Endothelial cell of hepatic sinusoid (primary cell): ENCODE data around the gene RAB2B.
"Not testable (repeated sequence)": the region's sequence is repeated elsewhere in the genome, so short reads cannot be mapped to it uniquely, and the experiment has no call there.

Experiments used
- in situ Hi-C: cut with HindIII; loops from 2 replicates; pipeline ENCODE4 v1.10.0; 2017; ENCODE audit warnings: low sequenced_read_pairs

The RAB2B gene

GRCh38 chr14:21494902-21495762, 18.4 kb upstream of the RAB2B start:
- in situ Hi-C loops, result no loop called here

GRCh38 chr14:21486640-21487087, 9.9 kb upstream of the RAB2B start:
- in situ Hi-C loops, result no loop called here

- in situ Hi-C loops, result no loop called here
These were observed 235 bp downstream of the RAB2B start for GRCh38 chr14:21476523-21476924.

- in situ Hi-C loops, result no loop called here
These were observed 814 bp downstream of the RAB2B start for GRCh38 chr14:21475767-21476522.

GRCh38 chr14:21467616-21468015, 9.1 kb downstream of the RAB2B start:
- in situ Hi-C loops, result loop anchor here (5.0 kb wide), 1 partner anchor 90 kb away; no protein-coding TSS in a partner anchor

GRCh38 chr14:21455912-21456667, 20.7 kb downstream of the RAB2B start, which contains the start of gene CHD8:
TSS of gene CHD8 (minus strand) at chr14:21456123. CDS start at chr14:21431643, 24,480 bp downstream.
- in situ Hi-C loops, result no loop called here

- in situ Hi-C loops, result no loop called here
These were observed 21.2 kb downstream of the RAB2B start for GRCh38 chr14:21455592-21455911.

GRCh38 chr14:21454843-21455544, 21.8 kb downstream of the RAB2B start:
- in situ Hi-C loops, result no loop called here

- in situ Hi-C loops, result no loop called here
These were observed 26.9 kb downstream of the RAB2B start for GRCh38 chr14:21449899-21450216.

GRCh38 chr14:21442657-21443056, 34.1 kb downstream of the RAB2B start:
- in situ Hi-C loops, result not testable (repeated sequence)

GRCh38 chr14:21440859-21441258, 35.9 kb downstream of the RAB2B start:
- in situ Hi-C loops, result no loop called here

- in situ Hi-C loops, result no loop called here
These were observed 39.5 kb downstream of the RAB2B start for GRCh38 chr14:21437063-21437901.

- in situ Hi-C loops, result no loop called here
These were observed 40.1 kb downstream of the RAB2B start for GRCh38 chr14:21436567-21437062.

GRCh38 chr14:21431126-21431525, 45.6 kb downstream of the RAB2B start:
- in situ Hi-C loops, result no loop called here

- in situ Hi-C loops, result no loop called here
These were observed 47.8 kb downstream of the RAB2B start for GRCh38 chr14:21428930-21429329.

GRCh38 chr14:21426692-21427091, 50.1 kb downstream of the RAB2B start:
- in situ Hi-C loops, result no loop called here

GRCh38 chr14:21419528-21419927, 57.2 kb downstream of the RAB2B start:
- in situ Hi-C loops, result no loop called here

- in situ Hi-C loops, result no loop called here
These were observed 61.4 kb downstream of the RAB2B start for GRCh38 chr14:21415329-21415728.

GRCh38 chr14:21414137-21414631, 62.6 kb downstream of the RAB2B start:
- in situ Hi-C loops, result no loop called here
